ENCODE measurements around the gene CD160. TPM values are rescaled to one million over a fixed set of nuclear protein-coding genes. Genes with fewer than 3 reads are reported as not detected.
A peak's percentile ranks its signal among the peaks of the same experiment; 100 is the strongest.

CD160 gene
- total RNA-seq, 6 experiments from 2014 or later, result not detected

DNA sequence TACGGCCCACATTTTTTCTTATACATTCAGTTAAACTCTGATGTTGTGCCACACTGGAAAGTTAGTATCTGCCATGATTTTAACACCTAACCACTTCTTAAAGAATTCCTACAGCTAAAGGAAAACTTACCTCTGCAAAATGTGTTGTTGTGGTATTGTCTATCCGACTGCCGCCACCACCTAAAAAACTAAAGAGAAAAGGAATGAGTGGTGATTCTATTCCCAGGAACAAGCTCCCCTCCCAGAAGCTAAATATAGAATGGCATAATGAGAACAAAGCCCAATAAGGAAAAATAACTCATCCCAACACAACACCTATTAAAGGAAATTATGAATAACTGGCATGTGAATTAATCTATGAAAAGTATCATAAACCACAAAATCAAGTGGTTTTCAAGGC lies 65.1 kb downstream of the CD160 start:
- DNase-seq, result no peak
- Mint-ChIP-seq H3K36me3 (ENCODE audit: low read depth) (peaks cover 41% of the 10 kb centered on the region), H3K27me3 (ENCODE audit: insufficient read depth) (peaks cover 2% of the 10 kb centered on the region; the same call in 1 of the 2 replicates), H3K27ac (no peak overlapping the region), H3K4me3 (0 out of 2 replicates have a peak overlapping the region, but pooled peaks have one; percentile 2), H3K9me3 (no peaks in the 10 kb centered on the region), H3K4me1 (ENCODE audit: low read depth) (peaks cover 65% of the 10 kb centered on the region)
- TF ChIP-seq, protein P1, sequence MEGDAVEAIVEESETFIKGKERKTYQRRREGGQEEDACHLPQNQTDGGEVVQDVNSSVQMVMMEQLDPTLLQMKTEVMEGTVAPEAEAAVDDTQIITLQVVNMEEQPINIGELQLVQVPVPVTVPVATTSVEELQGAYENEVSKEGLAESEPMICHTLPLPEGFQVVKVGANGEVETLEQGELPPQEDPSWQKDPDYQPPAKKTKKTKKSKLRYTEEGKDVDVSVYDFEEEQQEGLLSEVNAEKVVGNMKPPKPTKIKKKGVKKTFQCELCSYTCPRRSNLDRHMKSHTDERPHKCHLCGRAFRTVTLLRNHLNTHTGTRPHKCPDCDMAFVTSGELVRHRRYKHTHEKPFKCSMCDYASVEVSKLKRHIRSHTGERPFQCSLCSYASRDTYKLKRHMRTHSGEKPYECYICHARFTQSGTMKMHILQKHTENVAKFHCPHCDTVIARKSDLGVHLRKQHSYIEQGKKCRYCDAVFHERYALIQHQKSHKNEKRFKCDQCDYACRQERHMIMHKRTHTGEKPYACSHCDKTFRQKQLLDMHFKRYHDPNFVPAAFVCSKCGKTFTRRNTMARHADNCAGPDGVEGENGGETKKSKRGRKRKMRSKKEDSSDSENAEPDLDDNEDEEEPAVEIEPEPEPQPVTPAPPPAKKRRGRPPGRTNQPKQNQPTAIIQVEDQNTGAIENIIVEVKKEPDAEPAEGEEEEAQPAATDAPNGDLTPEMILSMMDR (IDR thresholded peaks at IDR 0.05), result no peak

DNA sequence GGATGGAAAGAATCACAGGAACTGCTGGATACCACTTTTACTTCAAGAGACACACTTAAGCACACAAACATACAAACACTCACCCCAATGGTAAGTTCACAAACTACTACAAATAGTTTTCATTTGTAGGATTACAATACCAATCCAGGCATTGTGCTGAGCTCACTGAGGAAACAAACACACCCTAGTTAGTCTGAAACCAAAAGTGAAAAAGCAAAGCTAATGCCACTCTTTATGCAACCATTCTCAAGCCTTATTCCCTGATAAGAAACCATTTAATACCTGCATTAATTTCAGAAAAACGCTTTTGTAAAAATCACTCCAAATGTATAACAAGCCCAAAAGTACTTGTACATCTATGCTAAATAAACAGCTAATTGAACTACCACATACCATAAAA lies 66.2 kb downstream of the CD160 start:
- Mint-ChIP-seq H3K4me3 (no peak overlapping the region), H3K27ac (0 out of 2 replicates have a peak overlapping the region, but pooled peaks have one; percentile 16)
- TF ChIP-seq, protein P1 (IDR thresholded peaks at IDR 0.05), result no peak

DNA sequence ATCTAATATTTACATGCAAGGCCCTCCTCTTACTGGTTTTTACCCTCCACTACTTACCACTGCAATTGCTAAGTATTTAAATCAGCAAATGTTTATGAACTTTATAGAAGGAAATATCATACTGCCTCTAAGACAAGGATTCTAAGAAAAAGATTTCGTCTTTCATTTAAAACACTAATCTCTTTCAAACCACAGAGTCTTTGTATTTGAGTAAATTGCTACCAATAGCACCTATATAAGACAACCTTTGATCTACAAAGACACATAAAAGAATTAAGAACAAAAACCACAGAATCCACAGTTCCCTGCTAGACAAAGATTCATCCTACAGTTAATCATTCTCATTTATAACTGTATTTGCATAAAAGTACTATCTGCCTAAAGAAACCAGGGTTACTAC lies 67.0 kb downstream of the CD160 start:
- H3K9me3 Mint-ChIP-seq, result no peaks in the 10 kb centered on the region

More for the DNA sequence above, 66.2 kb downstream of the CD160 start:
- Mint-ChIP-seq H3K4me1 (ENCODE audit: low read depth) (peaks cover 65% of the 10 kb centered on the region), H3K9me3 (no peaks in the 10 kb centered on the region), H3K27me3 (ENCODE audit: insufficient read depth) (peaks cover 2% of the 10 kb centered on the region; the same call in 1 of the 2 replicates), H3K36me3 (ENCODE audit: low read depth) (peaks cover 41% of the 10 kb centered on the region)
- DNase-seq, result no peak

DNA sequence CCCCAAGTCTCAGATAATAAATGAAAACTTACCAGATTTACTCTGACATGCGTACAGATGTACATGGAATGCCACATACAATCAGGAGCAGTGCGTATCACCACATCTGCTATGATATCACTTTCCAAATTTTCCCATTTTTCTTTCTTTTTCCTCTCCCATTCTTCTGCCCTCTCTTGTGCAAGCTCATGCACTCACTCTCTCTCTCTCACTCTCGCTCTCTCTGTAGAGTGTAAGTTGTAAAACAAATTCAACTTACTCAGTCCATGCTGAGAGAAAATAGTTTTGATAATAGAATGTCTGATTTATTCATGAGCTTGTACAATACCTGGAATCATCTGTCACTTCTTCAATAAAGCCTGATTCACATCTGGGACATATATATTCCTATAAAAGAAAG lies 69.3 kb downstream of the CD160 start:
- Mint-ChIP-seq H3K27me3 (ENCODE audit: insufficient read depth) (no peaks in the 10 kb centered on the region), H3K36me3 (ENCODE audit: low read depth) (peaks cover 39% of the 10 kb centered on the region), H3K9me3 (no peaks in the 10 kb centered on the region), H3K4me1 (ENCODE audit: low read depth) (peaks cover 34% of the 10 kb centered on the region), H3K27ac (no peak overlapping the region), H3K4me3 (no peak overlapping the region)
- TF ChIP-seq, protein P1 (IDR thresholded peaks at IDR 0.05), result no peak
- DNase-seq, result no peak

More for the DNA sequence above, 67.0 kb downstream of the CD160 start:
- Mint-ChIP-seq H3K4me3 (no peak overlapping the region), H3K27me3 (ENCODE audit: insufficient read depth) (no peaks in the 10 kb centered on the region), H3K4me1 (ENCODE audit: low read depth) (peaks cover 57% of the 10 kb centered on the region), H3K36me3 (ENCODE audit: low read depth) (peaks cover 35% of the 10 kb centered on the region), H3K27ac (no peak overlapping the region)
- no peak for DNase-seq
- TF ChIP-seq, protein P1 (IDR thresholded peaks at IDR 0.05), result no peak

Other genes with a start within 250 kb of the CD160 start
- 10 to 100 TPM; 17.1 to 22.0 (median 19.9) TPM for gene GPR89A, start 111.5 kb upstream of the CD160 start, total RNA-seq (2021; fragmentation: NEBNext Ultra II Directional; extraction: Animal tissue kit (Norgen Biotek cat#: 25700))
- 1 to 10 TPM in 2 of 6 experiments, under 1 TPM in 4; 0.50 to 1.5 (median 0.88) TPM for gene PDZK1, start 12.1 kb upstream of the CD160 start, total RNA-seq (2021; fragmentation: NEBNext Ultra II Directional; extraction: Animal tissue kit (Norgen Biotek cat#: 25700))
- 10 to 100 TPM; 14.0 to 23.0 (median 21.2) TPM for gene RNF115, start 104.6 kb downstream of the CD160 start, total RNA-seq (2021; fragmentation: NEBNext Ultra II Directional; extraction: Animal tissue kit (Norgen Biotek cat#: 25700))
- 10 to 100 TPM; 31.4 to 39.1 (median 35.1) TPM for gene POLR3C, start 104.7 kb downstream of the CD160 start, total RNA-seq (2021; fragmentation: NEBNext Ultra II Directional; extraction: Animal tissue kit (Norgen Biotek cat#: 25700))
- gene NUDT17, start 126.1 kb downstream of the CD160 start, total RNA-seq (2021; fragmentation: NEBNext Ultra II Directional; extraction: Animal tissue kit (Norgen Biotek cat#: 25700)), result 1 to 10 TPM; 2.4 to 4.5 (median 3.6) TPM
- 10 to 100 TPM; 45.2 to 53.8 (median 51.6) TPM for gene PIAS3, start 139.6 kb downstream of the CD160 start, total RNA-seq (2021; fragmentation: NEBNext Ultra II Directional; extraction: Animal tissue kit (Norgen Biotek cat#: 25700))
- gene ANKRD35, start 166.4 kb downstream of the CD160 start, total RNA-seq (2021; fragmentation: NEBNext Ultra II Directional; extraction: Animal tissue kit (Norgen Biotek cat#: 25700)), result 1 to 10 TPM in 4 of 6 experiments, under 1 TPM in 2; 0.75 to 2.0 (median 1.1) TPM
- 1 to 10 TPM in 4 of 6 experiments, under 1 TPM in 2; 0.78 to 1.3 (median 1.0) TPM for gene ITGA10, start 190.6 kb downstream of the CD160 start, total RNA-seq (2021; fragmentation: NEBNext Ultra II Directional; extraction: Animal tissue kit (Norgen Biotek cat#: 25700))
- gene PEX11B, start 199.2 kb downstream of the CD160 start, total RNA-seq (2021; fragmentation: NEBNext Ultra II Directional; extraction: Animal tissue kit (Norgen Biotek cat#: 25700)), result 10 to 100 TPM; 30.3 to 41.1 (median 35.6) TPM
- gene RBM8A, start 208.0 kb downstream of the CD160 start, total RNA-seq (2021; fragmentation: NEBNext Ultra II Directional; extraction: Animal tissue kit (Norgen Biotek cat#: 25700)), result 100 to 1,000 TPM; 135 to 166 (median 157) TPM
- 10 to 100 TPM; 51.0 to 59.6 (median 56.1) TPM for gene LIX1L, start 238.5 kb downstream of the CD160 start, total RNA-seq (2021; fragmentation: NEBNext Ultra II Directional; extraction: Animal tissue kit (Norgen Biotek cat#: 25700))
- 10 to 100 TPM in 3 of 6 experiments, 1 to 10 TPM in 3; 8.1 to 14.9 (median 10.2) TPM for gene ANKRD34A, start 245.1 kb downstream of the CD160 start, total RNA-seq (2021; fragmentation: NEBNext Ultra II Directional; extraction: Animal tissue kit (Norgen Biotek cat#: 25700))
- gene POLR3GL, start 245.2 kb downstream of the CD160 start, total RNA-seq (2021; fragmentation: NEBNext Ultra II Directional; extraction: Animal tissue kit (Norgen Biotek cat#: 25700)), result 10 to 100 TPM; 23.5 to 29.3 (median 26.2) TPM